Measurements from ENCODE around the gene GLRA1. TPM values are rescaled to one million over a fixed set of nuclear protein-coding genes. Genes with fewer than 3 reads are reported as not detected.
"Not testable (repeated sequence)": the region's sequence is repeated elsewhere in the genome, so short reads cannot be mapped to it uniquely, and the experiment has no call there.

The GLRA1 gene
- total RNA-seq, 1 donor from 2014 or later = not detected

DNA sequence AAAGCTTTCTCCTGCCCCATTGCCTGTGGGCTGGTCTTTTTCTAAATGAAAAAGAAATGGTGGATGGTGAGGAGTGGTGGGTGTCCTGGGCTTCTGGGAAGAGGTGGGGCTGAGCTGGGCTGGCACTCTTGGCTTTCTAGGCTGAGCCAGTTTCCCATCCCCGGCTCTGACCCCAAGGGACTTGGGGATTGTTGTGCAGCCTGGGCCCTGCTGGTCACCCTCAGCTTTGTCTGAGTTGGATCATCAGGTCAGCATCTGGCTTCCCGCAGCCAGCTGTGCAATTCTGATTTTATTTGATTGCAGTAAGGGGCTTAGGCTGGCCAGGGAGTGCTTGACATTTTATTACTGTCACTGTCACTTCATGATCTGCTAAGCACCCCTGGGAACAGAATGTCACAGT, 25.3 kb downstream of the GLRA1 start:
- H3K4me1 Mint-ChIP-seq (ENCODE audit: unreplicated experiment) = no peaks in the 10 kb centered on the region
- TF ChIP-seq, protein P1, sequence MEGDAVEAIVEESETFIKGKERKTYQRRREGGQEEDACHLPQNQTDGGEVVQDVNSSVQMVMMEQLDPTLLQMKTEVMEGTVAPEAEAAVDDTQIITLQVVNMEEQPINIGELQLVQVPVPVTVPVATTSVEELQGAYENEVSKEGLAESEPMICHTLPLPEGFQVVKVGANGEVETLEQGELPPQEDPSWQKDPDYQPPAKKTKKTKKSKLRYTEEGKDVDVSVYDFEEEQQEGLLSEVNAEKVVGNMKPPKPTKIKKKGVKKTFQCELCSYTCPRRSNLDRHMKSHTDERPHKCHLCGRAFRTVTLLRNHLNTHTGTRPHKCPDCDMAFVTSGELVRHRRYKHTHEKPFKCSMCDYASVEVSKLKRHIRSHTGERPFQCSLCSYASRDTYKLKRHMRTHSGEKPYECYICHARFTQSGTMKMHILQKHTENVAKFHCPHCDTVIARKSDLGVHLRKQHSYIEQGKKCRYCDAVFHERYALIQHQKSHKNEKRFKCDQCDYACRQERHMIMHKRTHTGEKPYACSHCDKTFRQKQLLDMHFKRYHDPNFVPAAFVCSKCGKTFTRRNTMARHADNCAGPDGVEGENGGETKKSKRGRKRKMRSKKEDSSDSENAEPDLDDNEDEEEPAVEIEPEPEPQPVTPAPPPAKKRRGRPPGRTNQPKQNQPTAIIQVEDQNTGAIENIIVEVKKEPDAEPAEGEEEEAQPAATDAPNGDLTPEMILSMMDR (IDR thresholded peaks at IDR 0.05; ENCODE audit: unreplicated experiment) = no peak
- no peak for DNase-seq (ENCODE audit: low spot score)
- H3K4me3 Mint-ChIP-seq (ENCODE audit: unreplicated experiment) = no peak overlapping the region
- H3K36me3 Mint-ChIP-seq (ENCODE audit: low read depth, unreplicated experiment) = no peaks in the 10 kb centered on the region
- peaks cover 2% of the 10 kb centered on the region for H3K27me3 Mint-ChIP-seq (ENCODE audit: unreplicated experiment)
- no peak overlapping the region for H3K27ac Mint-ChIP-seq (ENCODE audit: unreplicated experiment)
- H3K9me3 Mint-ChIP-seq (ENCODE audit: unreplicated experiment) = no peaks in the 10 kb centered on the region

DNA sequence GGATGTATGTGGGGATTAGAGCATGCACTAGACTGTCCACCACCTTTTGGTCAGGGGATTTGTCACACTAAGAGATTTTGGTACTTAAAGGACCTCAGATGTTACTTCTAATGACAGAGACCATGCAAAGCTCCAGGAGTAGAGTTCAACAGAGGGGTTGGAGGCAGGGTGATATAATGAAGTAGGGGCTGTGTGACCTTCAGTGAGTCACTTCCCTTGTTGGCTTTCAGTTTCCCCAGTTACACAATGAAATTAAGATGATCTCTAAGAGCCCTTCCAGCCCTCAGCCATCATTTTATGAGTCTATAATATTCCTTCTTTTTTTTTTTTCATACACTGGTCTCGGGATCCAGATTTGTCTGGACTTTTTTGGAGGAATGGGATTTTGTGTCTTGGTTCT, 26.8 kb downstream of the GLRA1 start:
- Mint-ChIP-seq H3K9me3 (ENCODE audit: unreplicated experiment) (no peaks in the 10 kb centered on the region), H3K4me1 (ENCODE audit: unreplicated experiment) (no peaks in the 10 kb centered on the region), H3K36me3 (ENCODE audit: low read depth, unreplicated experiment) (no peaks in the 10 kb centered on the region), H3K27me3 (ENCODE audit: unreplicated experiment) (peaks cover 2% of the 10 kb centered on the region), H3K4me3 (ENCODE audit: unreplicated experiment) (no peak overlapping the region), H3K27ac (ENCODE audit: unreplicated experiment) (no peak overlapping the region)
- DNase-seq (ENCODE audit: low spot score) = no peak
- TF ChIP-seq, protein P1 (IDR thresholded peaks at IDR 0.05; ENCODE audit: unreplicated experiment) = no peak

DNA sequence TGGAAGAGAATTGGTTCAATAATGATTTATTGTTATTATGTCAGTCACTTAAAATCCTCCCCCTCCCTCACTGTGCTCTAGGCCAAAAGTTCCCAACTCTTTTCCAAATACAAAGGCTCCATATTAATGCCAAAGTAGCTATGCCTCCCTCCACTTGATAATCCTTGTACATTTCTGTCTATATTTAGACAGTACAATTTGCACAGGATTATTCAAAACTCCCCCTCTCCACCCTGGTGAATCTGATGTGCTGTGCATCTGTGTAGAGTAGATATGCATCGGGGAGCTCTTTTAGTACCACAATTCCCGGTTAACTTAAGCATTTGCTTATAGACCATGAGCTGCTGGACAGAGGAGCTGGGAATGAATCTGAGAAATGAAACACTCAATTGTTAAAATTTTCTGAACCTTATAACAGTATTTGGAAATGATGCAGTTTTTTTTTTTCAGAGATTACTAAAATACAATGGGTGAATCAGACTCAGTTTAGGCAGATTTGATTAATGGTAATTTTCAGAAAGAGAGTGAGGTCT, 27.6 kb downstream of the GLRA1 start:
- Mint-ChIP-seq H3K27me3 (ENCODE audit: unreplicated experiment) (peaks cover 2% of the 10 kb centered on the region), H3K4me1 (ENCODE audit: unreplicated experiment) (no peaks in the 10 kb centered on the region), H3K36me3 (ENCODE audit: low read depth, unreplicated experiment) (no peaks in the 10 kb centered on the region), H3K4me3 (ENCODE audit: unreplicated experiment) (no peak overlapping the region), H3K27ac (ENCODE audit: unreplicated experiment) (no peak overlapping the region), H3K9me3 (ENCODE audit: unreplicated experiment) (no peaks in the 10 kb centered on the region)
- TF ChIP-seq, protein P1 (IDR thresholded peaks at IDR 0.05; ENCODE audit: unreplicated experiment) = no peak
- no peak for DNase-seq (ENCODE audit: low spot score)

DNA sequence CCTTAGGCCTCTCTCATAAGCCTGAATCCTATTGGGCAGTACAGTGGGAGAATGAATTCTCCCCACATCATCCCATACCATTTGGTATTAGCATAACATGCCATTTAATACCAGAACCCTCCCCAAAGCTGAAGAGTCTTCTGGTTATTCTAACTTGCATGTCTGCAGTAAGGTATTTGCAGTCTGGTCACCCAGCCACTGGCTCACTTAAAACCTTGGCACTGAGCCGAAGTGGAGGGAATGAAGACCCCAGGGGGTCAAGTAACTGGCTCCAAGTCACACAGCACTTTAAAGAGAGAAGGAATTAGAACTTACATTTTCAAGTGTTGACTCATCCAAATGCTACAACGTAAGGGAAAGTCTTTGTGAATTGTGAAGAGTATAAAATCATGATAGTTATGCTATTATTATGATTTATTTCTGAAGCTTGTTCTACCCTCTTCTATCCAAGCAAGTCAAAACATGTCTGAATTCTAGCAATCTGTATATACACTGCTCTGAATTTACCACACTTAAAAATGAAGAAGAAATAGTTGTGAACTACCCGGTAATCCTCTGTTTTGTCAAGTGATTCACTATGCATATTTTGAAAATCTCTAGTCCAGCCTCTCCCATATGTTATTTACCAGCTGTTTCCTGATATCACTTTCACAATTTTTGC, 28.5 kb downstream of the GLRA1 start:
- peaks cover 2% of the 10 kb centered on the region for H3K27me3 Mint-ChIP-seq (ENCODE audit: unreplicated experiment)
- no peak overlapping the region for H3K27ac Mint-ChIP-seq (ENCODE audit: unreplicated experiment)
- no peaks in the 10 kb centered on the region for H3K36me3 Mint-ChIP-seq (ENCODE audit: low read depth, unreplicated experiment)
- no peaks in the 10 kb centered on the region for H3K9me3 Mint-ChIP-seq (ENCODE audit: unreplicated experiment)
- no peak for DNase-seq (ENCODE audit: low spot score)
- TF ChIP-seq, protein P1 (IDR thresholded peaks at IDR 0.05; ENCODE audit: unreplicated experiment) = no peak
- no peaks in the 10 kb centered on the region for H3K4me1 Mint-ChIP-seq (ENCODE audit: unreplicated experiment)
- H3K4me3 Mint-ChIP-seq (ENCODE audit: unreplicated experiment) = no peak overlapping the region

DNA sequence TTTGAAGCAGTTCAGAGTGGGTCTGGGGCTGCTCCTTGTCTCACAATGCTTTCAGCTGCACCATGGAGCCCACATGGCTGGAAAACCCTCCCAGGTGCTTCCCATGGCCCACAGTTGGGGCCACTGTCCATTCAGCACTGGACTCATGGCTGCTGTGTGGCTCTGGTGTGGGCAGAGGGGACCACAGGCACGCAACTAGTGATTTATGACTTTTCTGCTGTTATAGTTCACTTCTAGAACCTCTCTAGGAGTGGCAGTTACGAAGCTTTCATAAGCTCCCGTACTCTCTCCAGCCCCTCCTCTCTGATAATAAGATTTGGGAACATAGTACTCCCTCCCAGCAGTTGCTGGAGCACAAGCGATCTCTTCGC, 29.0 kb downstream of the GLRA1 start:
- H3K4me1 Mint-ChIP-seq (ENCODE audit: unreplicated experiment) = no peaks in the 10 kb centered on the region
- H3K9me3 Mint-ChIP-seq (ENCODE audit: unreplicated experiment) = no peaks in the 10 kb centered on the region
- no peak overlapping the region for H3K4me3 Mint-ChIP-seq (ENCODE audit: unreplicated experiment)
- TF ChIP-seq, protein P1 (IDR thresholded peaks at IDR 0.05; ENCODE audit: unreplicated experiment) = no peak
- no peak overlapping the region for H3K27ac Mint-ChIP-seq (ENCODE audit: unreplicated experiment)
- peaks cover 2% of the 10 kb centered on the region for H3K27me3 Mint-ChIP-seq (ENCODE audit: unreplicated experiment)
- no peaks in the 10 kb centered on the region for H3K36me3 Mint-ChIP-seq (ENCODE audit: low read depth, unreplicated experiment)
- no peak for DNase-seq (ENCODE audit: low spot score)

DNA sequence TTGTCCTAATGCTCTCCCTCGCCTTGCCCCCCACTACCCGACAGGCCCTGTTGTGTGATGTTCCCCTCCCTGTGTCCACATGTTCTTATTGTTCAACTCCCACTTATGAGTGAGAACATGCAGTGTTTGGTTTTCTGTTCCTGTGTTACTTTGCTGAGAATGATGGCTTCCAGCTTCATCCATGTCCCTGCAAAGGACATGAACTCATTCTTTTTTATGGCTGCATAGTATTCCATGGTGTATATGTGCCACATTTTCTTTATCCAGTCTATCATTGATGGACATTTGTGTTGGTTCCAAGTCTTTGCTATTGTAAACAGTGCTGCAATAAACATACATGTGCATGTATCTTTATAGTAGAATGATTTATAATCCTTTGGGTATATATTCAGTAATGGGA, 31.2 kb downstream of the GLRA1 start:
- not testable (repeated sequence) for DNase-seq (ENCODE audit: low spot score); H3K4me1 Mint-ChIP-seq (ENCODE audit: unreplicated experiment); H3K36me3 Mint-ChIP-seq (ENCODE audit: low read depth, unreplicated experiment); H3K4me3 Mint-ChIP-seq (ENCODE audit: unreplicated experiment); H3K27ac Mint-ChIP-seq (ENCODE audit: unreplicated experiment); H3K9me3 Mint-ChIP-seq (ENCODE audit: unreplicated experiment); H3K27me3 Mint-ChIP-seq (ENCODE audit: unreplicated experiment)

Measured in endothelial cell (in vitro differentiated cells).